HepG2 (cell line): ENCODE data around the gene NRSN2. TPM values are rescaled to one million over a fixed set of nuclear protein-coding genes. Genes with fewer than 3 reads are reported as not detected.

Source experiments
- AHDC1 ChIP-seq: sonication (generic); formaldehyde crosslinking; IDR thresholded peaks from 2 replicates; pipeline ENCODE4 v1.5.1; 2020; ENCODE audit warnings: mild to moderate bottlenecking, missing genetic modification reagents, borderline replicate concordance
- BRD4 ChIP-seq: sonication (generic); formaldehyde crosslinking; IDR thresholded peaks from 2 replicates; pipeline ENCODE4 v1.4.0; 2020; ENCODE audit warnings: missing genetic modification reagents
- DZIP1 ChIP-seq: sonication (generic); formaldehyde crosslinking; IDR thresholded peaks from 2 replicates; pipeline ENCODE4 v1.5.0; 2020; ENCODE audit warnings: mild to moderate bottlenecking, missing genetic modification reagents
- EP300 ChIP-seq, 3 experiments: sonication (generic) in 1 of 3; formaldehyde crosslinking in 1 of 3; IDR thresholded peaks; 2 replicates each; pipeline versions ENCODE4 v1.5.1 to v1.6.1; 2011 to 2020; ENCODE audit warnings: low read depth in 2 of 3, low read length in 2 of 3, borderline replicate concordance in 1 of 3, improper control_type of control experiment in 1 of 3, mild to moderate bottlenecking in 1 of 3, missing genetic modification reagents in 1 of 3, moderate library complexity in 1 of 3
- NFE2 ChIP-seq: sonication (generic); formaldehyde crosslinking; IDR thresholded peaks from 2 replicates; pipeline ENCODE4 v1.4.0; 2020; ENCODE audit warnings: missing genetic modification reagents
- NFE2L2 ChIP-seq: fragments of 150-350 bp; IDR thresholded peaks from 2 replicates; pipeline ENCODE4 v1.6.1; 2014; ENCODE audit warnings: low read length
- RBM39 ChIP-seq: fragments of 200-400 bp; formaldehyde crosslinking; IDR thresholded peaks from one replicate; pipeline ENCODE4 v1.6.1; 2018; ENCODE audit warnings: antibody characterized with exemption, mild to moderate bottlenecking, low read depth, low read length; ENCODE audit not compliant: poor library complexity, severe bottlenecking
- XRCC5 ChIP-seq: fragments of 200-400 bp; formaldehyde crosslinking; optimal IDR thresholded peaks from 2 replicates; pipeline ENCODE3; 2017; ENCODE audit warnings: mild to moderate bottlenecking, low read length
- ZNF160 ChIP-seq: sonication (generic); formaldehyde crosslinking; IDR thresholded peaks from 2 replicates; pipeline ENCODE4 v1.8.0; 2022; ENCODE audit warnings: mild to moderate bottlenecking, inconsistent platforms, missing genetic modification reagents
- ZNF510 ChIP-seq: sonication (generic); formaldehyde crosslinking; IDR thresholded peaks from 2 replicates; pipeline ENCODE4 v1.4.0; 2020; ENCODE audit warnings: low read depth, mild to moderate bottlenecking, missing genetic modification reagents
- polyA plus RNA-seq, 8 experiments: library from polyadenylated mRNA; depleted of rRNA in 3 of 8; stranded (reverse) in 7 of 8; unstranded in 1 of 8; fragments of >200 nt; fragmentation: Illumina TruSeq in 4 of 8; extraction: Trizol in 4 of 8; gene quantifications; 2 replicates each; pipeline versions ENCODE4 v1.2.1 to v1.2.3, GENCODE V29; 2011 to 2016; ENCODE audit warnings: low read depth in 4 of 8, missing spikeins in 1 of 8, mixed read lengths in 1 of 8; ENCODE audit not compliant: insufficient read depth in 1 of 8
- total RNA-seq, 5 experiments: library from RNA; depleted of rRNA; stranded (reverse); fragments of >200 nt; fragmentation: Illumina TruSeq; extraction: Trizol; gene quantifications; 2 replicates each; pipeline ENCODE4 v1.2.3, GENCODE V29; 2016; ENCODE audit warnings: low read depth in 1 of 5
- TF ChIP-seq, protein P1 (sequence below): sonication (generic); formaldehyde crosslinking; IDR thresholded peaks from 2 replicates; pipeline ENCODE4 v1.4.0; 2020; ENCODE audit warnings: missing genetic modification reagents, mild to moderate bottlenecking, borderline replicate concordance
- TF ChIP-seq, protein P2 (sequence below): sonication (generic); formaldehyde crosslinking; IDR thresholded peaks from 2 replicates; pipeline ENCODE4 v1.4.0; 2020; ENCODE audit warnings: missing genetic modification reagents

The NRSN2 gene
- total and polyA plus RNA-seq, 2 of the 13 experiments (the other 11 are each of a cell fraction or from before 2014, with no cell fraction given): 32.3 to 49.4 TPM

GRCh38 chr20:364905-365794 is 18.2 kb downstream of the NRSN2 start (continued):
- TF ChIP-seq, protein P1, sequence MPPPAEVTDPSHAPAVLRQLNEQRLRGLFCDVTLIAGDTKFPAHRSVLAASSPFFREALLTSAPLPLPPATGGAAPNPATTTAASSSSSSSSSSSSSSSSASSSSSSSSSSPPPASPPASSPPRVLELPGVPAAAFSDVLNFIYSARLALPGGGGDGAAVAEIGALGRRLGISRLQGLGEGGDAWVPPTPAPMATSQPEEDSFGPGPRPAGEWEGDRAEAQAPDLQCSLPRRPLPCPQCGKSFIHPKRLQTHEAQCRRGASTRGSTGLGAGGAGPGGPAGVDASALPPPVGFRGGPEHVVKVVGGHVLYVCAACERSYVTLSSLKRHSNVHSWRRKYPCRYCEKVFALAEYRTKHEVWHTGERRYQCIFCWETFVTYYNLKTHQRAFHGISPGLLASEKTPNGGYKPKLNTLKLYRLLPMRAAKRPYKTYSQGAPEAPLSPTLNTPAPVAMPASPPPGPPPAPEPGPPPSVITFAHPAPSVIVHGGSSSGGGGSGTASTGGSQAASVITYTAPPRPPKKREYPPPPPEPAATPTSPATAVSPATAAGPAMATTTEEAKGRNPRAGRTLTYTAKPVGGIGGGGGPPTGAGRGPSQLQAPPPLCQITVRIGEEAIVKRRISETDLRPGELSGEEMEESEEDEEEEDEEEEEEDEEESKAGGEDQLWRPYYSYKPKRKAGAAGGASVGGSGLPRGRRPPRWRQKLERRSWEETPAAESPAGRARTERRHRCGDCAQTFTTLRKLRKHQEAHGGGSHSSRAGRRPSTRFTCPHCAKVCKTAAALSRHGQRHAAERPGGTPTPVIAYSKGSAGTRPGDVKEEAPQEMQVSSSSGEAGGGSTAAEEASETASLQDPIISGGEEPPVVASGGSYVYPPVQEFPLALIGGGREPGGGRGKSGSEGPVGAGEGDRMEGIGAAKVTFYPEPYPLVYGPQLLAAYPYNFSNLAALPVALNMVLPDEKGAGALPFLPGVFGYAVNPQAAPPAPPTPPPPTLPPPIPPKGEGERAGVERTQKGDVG (CRISPR knock-in tag): 0 out of 2 replicates have a peak, but pooled peaks have one; percentile 41
- TF ChIP-seq ZNF510 (0 out of 2 replicates have a peak, but pooled peaks have one; percentile 43), RBM39 (no peak), AHDC1 (CRISPR knock-in tag) (no peak), NFE2 (CRISPR knock-in tag) (peak; percentile 98), ZNF160 (no peak), NFE2L2 (peak; percentile 98), BRD4 (CRISPR knock-in tag) (0 out of 2 replicates have a peak, but pooled peaks have one; percentile 43), XRCC5 (no peak), DZIP1 (CRISPR knock-in tag) (0 out of 2 replicates have a peak, but pooled peaks have one; percentile 55), EP300 (IDR thresholded peaks at IDR 0.05; ENCODE audit: low read depth in 2 of 2, low read length in 2 of 2) (0 out of 4 replicates have a peak, but pooled peaks of 1 of the 2 experiments have one; percentile 11), EP300 (CRISPR knock-in tag; IDR thresholded peaks at IDR 0.05; ENCODE audit: borderline replicate concordance) (peak; percentile 36; the same call in 1 of the 2 replicates)
- TF ChIP-seq, protein P2, sequence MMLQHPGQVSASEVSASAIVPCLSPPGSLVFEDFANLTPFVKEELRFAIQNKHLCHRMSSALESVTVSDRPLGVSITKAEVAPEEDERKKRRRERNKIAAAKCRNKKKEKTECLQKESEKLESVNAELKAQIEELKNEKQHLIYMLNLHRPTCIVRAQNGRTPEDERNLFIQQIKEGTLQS: no peak
